GM10248 (cell line): ENCODE measurements around the gene KLHL29.

Source experiments
- CTCF ChIA-PET: fragments of 300-600 bp; sonication (Branson Sonifier 250); formaldehyde crosslinking; extraction: SDS; loops from one replicate; lab custom pipeline; 2021; ENCODE audit warnings: antibody characterized with exemption; lab: Yijun Ruan, JAX
- POLR2A ChIA-PET: fragments of 350-650 bp; sonication (Branson Sonifier 250); formaldehyde crosslinking; extraction: SDS; loops from one replicate; lab custom pipeline; 2020; ENCODE audit warnings: antibody characterized with exemption; lab: Yijun Ruan, JAX
- DNase-seq: peaks from one replicate; pipeline ENCODE4 v3.0.0; 2012; ENCODE audit errors: extremely low spot score
- TF ChIP-seq, protein P1 (sequence below): IDR thresholded peaks from 2 replicates; pipeline ENCODE4 v1.5.1; 2012; ENCODE audit warnings: mild to moderate bottlenecking, low read depth; ENCODE audit errors: extremely low read depth, missing control alignments, control extremely low read depth

The KLHL29 gene

DNA sequence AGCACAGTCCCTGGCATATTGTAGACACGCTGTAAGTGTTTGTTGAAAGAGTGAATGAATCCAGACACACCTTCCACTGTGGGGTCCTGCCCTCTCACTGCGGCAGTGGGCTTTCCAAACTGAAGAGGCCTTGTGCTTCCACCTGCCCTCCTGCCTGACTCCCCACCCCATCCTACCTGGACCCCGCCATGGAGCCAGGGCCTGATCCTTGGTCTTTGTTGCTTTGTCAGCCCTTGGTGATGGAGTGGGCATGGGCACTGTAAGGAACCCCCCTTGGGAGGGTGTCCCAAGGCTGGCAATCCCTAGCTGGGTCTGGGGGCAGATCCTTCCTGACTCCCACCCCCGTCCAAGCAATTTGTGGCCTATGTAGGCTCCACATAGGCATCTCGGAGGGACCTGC lies 33.1 kb downstream of the KLHL29 start:
- TF ChIP-seq, protein P1, sequence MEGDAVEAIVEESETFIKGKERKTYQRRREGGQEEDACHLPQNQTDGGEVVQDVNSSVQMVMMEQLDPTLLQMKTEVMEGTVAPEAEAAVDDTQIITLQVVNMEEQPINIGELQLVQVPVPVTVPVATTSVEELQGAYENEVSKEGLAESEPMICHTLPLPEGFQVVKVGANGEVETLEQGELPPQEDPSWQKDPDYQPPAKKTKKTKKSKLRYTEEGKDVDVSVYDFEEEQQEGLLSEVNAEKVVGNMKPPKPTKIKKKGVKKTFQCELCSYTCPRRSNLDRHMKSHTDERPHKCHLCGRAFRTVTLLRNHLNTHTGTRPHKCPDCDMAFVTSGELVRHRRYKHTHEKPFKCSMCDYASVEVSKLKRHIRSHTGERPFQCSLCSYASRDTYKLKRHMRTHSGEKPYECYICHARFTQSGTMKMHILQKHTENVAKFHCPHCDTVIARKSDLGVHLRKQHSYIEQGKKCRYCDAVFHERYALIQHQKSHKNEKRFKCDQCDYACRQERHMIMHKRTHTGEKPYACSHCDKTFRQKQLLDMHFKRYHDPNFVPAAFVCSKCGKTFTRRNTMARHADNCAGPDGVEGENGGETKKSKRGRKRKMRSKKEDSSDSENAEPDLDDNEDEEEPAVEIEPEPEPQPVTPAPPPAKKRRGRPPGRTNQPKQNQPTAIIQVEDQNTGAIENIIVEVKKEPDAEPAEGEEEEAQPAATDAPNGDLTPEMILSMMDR, result no peak
- ChIA-PET CTCF (interaction anchor here (0.8 to 1.2 kb wide), 2 partner anchors 16 to 33 kb away, joined by 3 read pairs; no protein-coding TSS in a partner anchor), POLR2A (no interaction called here)
- DNase-seq, result no peak

DNA sequence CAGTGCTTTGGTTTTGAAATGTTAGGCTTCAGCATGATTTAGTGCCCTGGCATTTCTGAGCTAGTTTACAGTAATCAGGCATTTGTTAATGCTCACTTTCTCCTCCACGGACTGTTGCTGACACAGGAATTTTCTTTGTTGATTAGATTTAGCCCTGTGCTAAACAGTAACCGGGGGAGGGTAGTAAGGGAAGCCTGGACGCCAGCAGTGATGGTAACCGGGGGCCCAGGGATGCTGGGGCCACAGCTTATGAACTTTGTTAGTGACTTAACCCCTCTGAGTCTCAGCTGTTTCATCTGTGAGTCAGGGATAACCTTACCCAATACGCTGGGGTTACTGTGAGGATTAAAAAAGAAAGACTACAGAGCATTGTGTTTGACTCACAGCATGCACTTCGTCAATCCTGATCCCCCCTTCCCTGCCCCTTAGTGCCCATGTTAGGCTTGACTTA lies 33.5 kb downstream of the KLHL29 start:
- ChIA-PET POLR2A (no interaction called here), CTCF (interaction anchor here (0.8 kb wide), 1 partner anchor 16 kb away, joined by 3 read pairs; no protein-coding TSS in a partner anchor)
- TF ChIP-seq, protein P1, result no peak
- DNase-seq, result no peak

GRCh38 chr2:23419171-23420090 lies 34.5 kb downstream of the KLHL29 start:
- CTCF ChIA-PET, result interaction anchor here (0.8 to 1.2 kb wide), 2 partner anchors 11 to 15 kb away, joined by 3 read pairs; no protein-coding TSS in a partner anchor
- no peak for DNase-seq
- POLR2A ChIA-PET, result no interaction called here
- TF ChIP-seq, protein P1, result no peak

GRCh38 chr2:23420091-23420839 lies 35.3 kb downstream of the KLHL29 start:
- ChIA-PET POLR2A (no interaction called here), CTCF (interaction anchor here (1.2 kb wide), 1 partner anchor 11 kb away, joined by 3 read pairs; no protein-coding TSS in a partner anchor)
- no peak for DNase-seq
- TF ChIP-seq, protein P1, result no peak

- no peak for DNase-seq
- CTCF ChIA-PET, result no interaction called here
- TF ChIP-seq, protein P1, result no peak
- POLR2A ChIA-PET, result no interaction called here
Observed at GRCh38 chr2:23420840-23421476, 36.0 kb downstream of the KLHL29 start.
